NCI-H2107 treated with DMSO at 0.1 percent for 48 hours (cell line): Measurements from ENCODE around the gene RPL38.

Experiments used
- DNase-seq: peaks from one replicate; lab custom pipeline; 2025; ENCODE audit not compliant: unreplicated experiment; lab: John Stamatoyannopoulos, UW

Gene RPL38

GRCh38 chr17:74245145-74245831, 41.8 kb downstream of the RPL38 start:
- DNase-seq, result no peak

GRCh38 chr17:74245871-74246270, 42.4 kb downstream of the RPL38 start:
- no peak for DNase-seq

GRCh38 chr17:74249590-74250270, 46.3 kb downstream of the RPL38 start:
- DNase-seq, result no peak

- DNase-seq, result no peak
These were observed 47.0 kb downstream of the RPL38 start for GRCh38 chr17:74250324-74250995.

GRCh38 chr17:74251051-74251450, 47.6 kb downstream of the RPL38 start:
- no peak for DNase-seq

GRCh38 chr17:74251569-74251968, 48.1 kb downstream of the RPL38 start:
- DNase-seq, result no peak

- DNase-seq, result no peak
These were observed 48.7 kb downstream of the RPL38 start for GRCh38 chr17:74252211-74252610.

- DNase-seq, result no peak
These were observed 49.6 kb downstream of the RPL38 start for GRCh38 chr17:74253036-74253435.

- DNase-seq, result no peak
These were observed 53.8 kb downstream of the RPL38 start for GRCh38 chr17:74257311-74257710.

GRCh38 chr17:74259667-74260524, 56.4 kb downstream of the RPL38 start:
- peak; percentile 39 for DNase-seq
